GM21526 (cell line): Measurements from ENCODE around the gene ITFG1.
"Not testable (repeated sequence)": the region's sequence is repeated elsewhere in the genome, so short reads cannot be mapped to it uniquely, and the experiment has no call there.

Experiments used
- ATAC-seq: cut with Tn5 transposase; IDR thresholded peaks from one replicate; pipeline ENCODE4 v1.9.1; 2021; ENCODE audit warnings: moderate library complexity; ENCODE audit not compliant: unreplicated experiment, low FRiP score

Gene ITFG1

GRCh38 chr16:47475786-47476185 is 14.9 kb upstream of the ITFG1 start:
- ATAC-seq = no peak

- ATAC-seq = no peak
Observed at GRCh38 chr16:47473792-47474191, 12.9 kb upstream of the ITFG1 start.

GRCh38 chr16:47473004-47473403 is 12.1 kb upstream of the ITFG1 start:
- ATAC-seq = not testable (repeated sequence)

GRCh38 chr16:47470810-47471209 is 9.9 kb upstream of the ITFG1 start:
- no peak for ATAC-seq

DNA sequence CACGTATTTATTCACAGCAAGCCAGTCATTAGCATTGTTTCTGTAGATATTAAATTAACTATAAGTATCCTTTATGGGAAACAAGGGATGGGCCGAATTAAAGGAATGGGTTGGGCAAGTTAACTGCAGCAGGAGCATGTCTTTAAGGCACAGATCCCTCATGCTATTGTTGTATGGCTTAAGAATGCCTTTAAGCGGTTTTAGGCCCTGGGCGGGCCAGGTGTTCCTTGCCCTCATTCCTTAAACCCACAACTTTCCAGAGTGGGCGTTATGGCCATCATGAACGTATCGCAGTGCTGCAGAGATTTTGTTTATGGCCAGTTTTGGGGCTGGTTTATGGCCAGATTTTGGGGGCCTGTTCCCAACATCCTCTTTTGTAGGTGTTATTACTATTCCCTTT is 9.3 kb upstream of the ITFG1 start:
- no peak for ATAC-seq

DNA sequence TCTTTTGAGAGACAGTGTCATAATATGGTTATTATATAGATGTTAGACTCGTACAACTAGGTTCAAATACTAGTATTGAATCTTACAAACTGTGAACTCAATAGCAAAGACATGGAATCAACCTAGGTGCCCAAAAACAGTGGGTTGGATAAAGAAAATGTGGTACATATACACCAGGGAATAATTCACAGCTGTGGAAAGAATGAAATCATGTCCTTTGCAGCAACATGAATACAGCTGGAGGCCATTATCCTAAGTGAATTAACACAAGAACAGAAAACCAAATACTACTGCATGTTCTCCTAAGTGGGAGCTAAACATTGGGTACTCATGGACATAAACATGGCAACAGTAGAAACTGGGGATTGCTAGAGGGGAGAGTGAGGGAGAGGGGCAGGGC is 8.4 kb upstream of the ITFG1 start:
- no peak for ATAC-seq

GRCh38 chr16:47468070-47468689 is 7.3 kb upstream of the ITFG1 start:
- not testable (repeated sequence) for ATAC-seq

- ATAC-seq = no peak
Observed at GRCh38 chr16:47467501-47467900, 6.6 kb upstream of the ITFG1 start.

GRCh38 chr16:47465919-47466630 is 5.2 kb upstream of the ITFG1 start:
- ATAC-seq = no peak

- ATAC-seq = no peak
Observed at GRCh38 chr16:47463771-47464624, 3.1 kb upstream of the ITFG1 start.

GRCh38 chr16:47461598-47462266 is 869 bp upstream of the ITFG1 start:
- ATAC-seq = peak; percentile 38

DNA sequence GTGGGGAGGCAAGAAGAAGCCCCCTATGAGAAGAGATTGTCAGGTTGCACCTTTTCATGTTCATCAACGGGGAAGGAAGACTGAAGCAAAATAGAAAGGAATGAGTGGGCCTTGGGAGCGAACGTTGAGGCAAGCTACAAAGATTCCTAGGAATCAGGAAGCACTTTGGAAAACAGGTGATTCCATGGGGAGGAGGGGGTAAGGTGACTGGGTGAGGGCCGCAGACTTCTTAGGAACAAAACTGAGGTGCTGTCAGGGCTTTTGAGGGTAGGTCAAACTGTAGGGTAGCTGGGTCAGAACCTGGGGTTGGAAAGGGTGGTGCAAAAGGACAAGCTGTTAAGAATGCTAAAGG is 528 bp downstream of the ITFG1 start:
- ATAC-seq = no peak

DNA sequence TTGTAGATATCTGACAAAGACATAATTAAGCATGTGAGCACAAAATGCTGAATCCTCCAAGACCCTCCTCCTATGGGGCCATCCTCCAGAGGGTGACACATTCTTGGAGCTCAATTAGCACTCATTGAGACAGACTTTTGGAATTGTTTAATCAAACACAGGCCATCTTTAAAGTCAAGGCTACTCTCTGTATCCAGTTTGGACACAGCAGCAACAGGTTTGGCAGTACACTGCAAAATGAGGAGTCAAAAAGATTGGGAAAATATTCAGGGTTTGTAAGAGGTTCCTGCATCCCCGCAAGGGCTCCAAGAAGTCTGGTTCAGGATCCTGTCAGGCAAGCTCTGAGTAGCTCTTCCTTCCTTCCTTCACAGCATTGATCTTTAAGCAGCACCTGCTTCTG is 1.3 kb downstream of the ITFG1 start:
- ATAC-seq = no peak

DNA sequence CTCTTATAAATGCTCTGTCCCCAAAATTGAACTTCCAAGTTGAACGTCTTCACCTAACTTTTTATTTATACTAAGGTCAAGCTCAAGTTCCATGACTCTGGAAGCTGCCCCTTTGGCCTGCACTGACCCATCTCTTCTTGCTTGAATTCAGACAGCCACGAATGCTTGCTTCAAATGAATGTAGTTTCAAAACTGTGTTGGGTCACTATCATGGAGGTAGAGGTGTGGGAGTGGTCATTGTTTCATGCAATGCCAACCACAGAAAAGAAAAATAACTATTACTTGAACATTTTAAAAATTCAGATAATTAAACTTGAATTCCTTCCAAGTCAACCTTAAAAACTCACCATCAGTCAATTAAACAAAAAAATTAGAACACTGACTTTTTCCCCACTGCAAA is 2.5 kb downstream of the ITFG1 start:
- ATAC-seq = no peak

- ATAC-seq = no peak
Observed at GRCh38 chr16:47449788-47450187, 11.1 kb downstream of the ITFG1 start.

DNA sequence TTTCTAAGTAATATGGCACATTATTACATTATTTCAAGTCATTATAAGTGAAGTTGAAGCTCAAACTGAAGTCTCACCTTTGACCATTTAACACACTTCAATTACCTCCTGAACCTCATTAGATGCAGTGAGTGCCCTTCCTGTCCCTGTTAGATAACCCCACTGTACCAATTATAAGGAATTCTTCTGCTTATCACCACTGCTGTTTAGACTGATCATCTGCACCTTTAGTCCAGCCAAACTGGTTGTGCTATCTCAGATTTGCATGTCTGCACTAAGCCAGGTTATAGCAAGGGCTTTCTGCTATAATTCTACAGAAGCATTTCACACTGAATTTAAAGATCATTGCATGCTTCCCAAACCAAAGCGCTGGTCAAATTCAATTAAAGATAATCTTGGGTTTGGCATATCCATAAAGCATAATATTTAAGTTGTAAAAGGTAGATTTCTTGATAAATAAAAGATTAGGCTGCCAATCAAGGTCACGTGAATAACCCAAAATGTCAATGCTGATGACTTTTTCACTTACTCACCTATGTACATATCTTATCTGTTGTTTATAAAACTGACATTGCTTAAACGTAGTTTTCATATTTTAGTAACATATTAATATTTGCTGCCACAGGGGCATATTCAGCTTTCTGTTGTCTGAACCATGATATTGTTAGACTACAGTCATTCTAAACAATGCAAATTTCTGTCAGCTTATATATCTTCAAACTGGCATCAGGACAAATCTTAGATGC is 11.9 kb downstream of the ITFG1 start:
- no peak for ATAC-seq

GRCh38 chr16:47446431-47446830 is 14.4 kb downstream of the ITFG1 start:
- no peak for ATAC-seq

- ATAC-seq = not testable (repeated sequence)
Observed at GRCh38 chr16:47442884-47443283, 18.0 kb downstream of the ITFG1 start.

- ATAC-seq = not testable (repeated sequence)
Observed at GRCh38 chr16:47440066-47440465, 20.8 kb downstream of the ITFG1 start.

DNA sequence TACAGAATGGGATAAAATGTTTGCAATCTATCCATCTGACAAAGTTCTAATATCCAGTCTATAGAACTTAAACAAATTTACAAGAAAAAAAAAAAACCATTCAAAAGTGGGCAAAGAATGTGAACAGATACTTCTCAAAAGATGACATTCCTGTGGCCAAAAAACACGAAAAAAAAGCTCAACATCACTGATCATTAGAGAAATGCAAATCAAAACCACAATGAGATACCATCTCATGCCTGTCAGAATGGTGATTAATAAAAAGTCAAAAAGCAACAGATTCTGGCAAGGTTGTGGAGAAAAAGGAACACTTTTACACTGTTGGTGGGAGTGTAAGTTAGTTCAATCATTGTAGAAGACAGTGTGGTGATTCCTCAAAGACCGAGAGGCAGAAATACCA is 26.6 kb downstream of the ITFG1 start:
- ATAC-seq = not testable (repeated sequence)
